Activated CD8-positive, alpha-beta memory T cell treated with anti-CD3 and anti-CD28 coated beads, Interleukin-2, amount 10 ng/mL, durations not matched to agents 7 days and 5 days (primary cell): ENCODE measurements around the gene C16orf89. TPM values are rescaled to one million over a fixed set of nuclear protein-coding genes. Genes with fewer than 3 reads are reported as not detected.

Experiments
- total RNA-seq, 2 experiments: library from RNA; stranded (reverse); gene quantifications; one replicate each; pipeline ENCODE4 v1.2.3, GENCODE V29; 2021

Gene C16orf89
- total RNA-seq, 2 experiments from 2014 or later = not detected

Other genes starting within 250 kb of the C16orf89 start
- gene GLYR1, start 218.7 kb downstream of the C16orf89 start, total RNA-seq = 100 to 1,000 TPM in 1 of 2 experiments, 10 to 100 TPM in 1; 85.2 to 109 TPM
- 10 to 100 TPM; 45.1 to 46.3 TPM for gene UBN1, start 218.5 kb downstream of the C16orf89 start, total RNA-seq
- gene PPL, start 128.8 kb downstream of the C16orf89 start, total RNA-seq = under 1 TPM in 1 of 2 experiments, not detected in 1; 0.09 TPM
- gene SEC14L5, start 107.6 kb downstream of the C16orf89 start, total RNA-seq = not detected
- 10 to 100 TPM in 1 of 2 experiments, 1 to 10 TPM in 1; 9.7 to 12.1 TPM for gene NAGPA, start 32.0 kb downstream of the C16orf89 start, total RNA-seq
- gene ALG1, start 5.9 kb upstream of the C16orf89 start, total RNA-seq = 10 to 100 TPM; 21.1 to 29.0 TPM
- 10 to 100 TPM; 10.4 to 16.7 TPM for gene EEF2KMT, start 31.8 kb upstream of the C16orf89 start, total RNA-seq